GM23338 (cell line): ENCODE data around the gene ZIC5. TPM values are rescaled to one million over a fixed set of nuclear protein-coding genes. Genes with fewer than 3 reads are reported as not detected.

Experiments used
- EZH2 ChIP-seq: fragments of 200-600 bp; sonication (generic); IDR thresholded peaks from one replicate; pipeline ENCODE4 v1.8.0; 2017; ENCODE audit warnings: antibody characterized with exemption, mild to moderate bottlenecking, low read depth; ENCODE audit not compliant: unreplicated experiment
- EZH2phosphoT487 ChIP-seq: fragments of 200-600 bp; sonication (generic); IDR thresholded peaks from one replicate; pipeline ENCODE4 v1.8.1; 2018; ENCODE audit warnings: antibody characterized with exemption; ENCODE audit not compliant: unreplicated experiment
- NANOG ChIP-seq: IDR thresholded peaks from 2 replicates; pipeline ENCODE4 v1.6.1; 2016; ENCODE audit warnings: antibody characterized with exemption, borderline replicate concordance
- POLR2AphosphoS5 ChIP-seq: IDR thresholded peaks from 2 replicates; pipeline ENCODE4 v1.6.1; 2016; ENCODE audit warnings: antibody characterized with exemption, low read depth
- STAT1 ChIP-seq: IDR thresholded peaks from one replicate; pipeline ENCODE4 v1.6.1; 2016; ENCODE audit warnings: antibody characterized with exemption; ENCODE audit not compliant: unreplicated experiment
- polyA plus RNA-seq: library from polyadenylated mRNA; unstranded; fragments of >200 nt; fragmentation: Nextera tagmentation; extraction: Ambion mirVana; gene quantifications from 2 replicates; pipeline ENCODE4 v1.2.1, GENCODE V29; 2016
- total RNA-seq: library from RNA; depleted of rRNA; stranded (reverse); fragments of >200 nt; shearing (Covaris generic); gene quantifications from 2 replicates; pipeline ENCODE4 v1.2.3, GENCODE V29; 2014
- TF ChIP-seq, protein P1 (sequence below): fragments of 250-450 bp; sonication (Bioruptor Pico); IDR thresholded peaks from 2 replicates; pipeline ENCODE4 v1.5.0; 2020; ENCODE audit warnings: mild to moderate bottlenecking, moderate library complexity
- TF ChIP-seq, protein P2 (sequence below), 2 experiments: fragments of 200-600 bp in 1 of 2; sonication (generic) in 1 of 2; conservative IDR thresholded peaks; 2 replicates each; pipeline versions ENCODE4 v1.5.1 to v1.6.1; 2016 to 2017; ENCODE audit warnings: antibody characterized with exemption in 2 of 2, low read depth in 2 of 2, mild to moderate bottlenecking in 2 of 2, moderate library complexity in 1 of 2
- TF ChIP-seq, protein P3 (sequence below): IDR thresholded peaks from one replicate; pipeline ENCODE4 v1.6.1; 2018; ENCODE audit warnings: antibody characterized with exemption; ENCODE audit not compliant: unreplicated experiment

ZIC5 gene
- total and polyA plus RNA-seq, 2 experiments from 2014 or later: 14.1 to 28.0 TPM

DNA sequence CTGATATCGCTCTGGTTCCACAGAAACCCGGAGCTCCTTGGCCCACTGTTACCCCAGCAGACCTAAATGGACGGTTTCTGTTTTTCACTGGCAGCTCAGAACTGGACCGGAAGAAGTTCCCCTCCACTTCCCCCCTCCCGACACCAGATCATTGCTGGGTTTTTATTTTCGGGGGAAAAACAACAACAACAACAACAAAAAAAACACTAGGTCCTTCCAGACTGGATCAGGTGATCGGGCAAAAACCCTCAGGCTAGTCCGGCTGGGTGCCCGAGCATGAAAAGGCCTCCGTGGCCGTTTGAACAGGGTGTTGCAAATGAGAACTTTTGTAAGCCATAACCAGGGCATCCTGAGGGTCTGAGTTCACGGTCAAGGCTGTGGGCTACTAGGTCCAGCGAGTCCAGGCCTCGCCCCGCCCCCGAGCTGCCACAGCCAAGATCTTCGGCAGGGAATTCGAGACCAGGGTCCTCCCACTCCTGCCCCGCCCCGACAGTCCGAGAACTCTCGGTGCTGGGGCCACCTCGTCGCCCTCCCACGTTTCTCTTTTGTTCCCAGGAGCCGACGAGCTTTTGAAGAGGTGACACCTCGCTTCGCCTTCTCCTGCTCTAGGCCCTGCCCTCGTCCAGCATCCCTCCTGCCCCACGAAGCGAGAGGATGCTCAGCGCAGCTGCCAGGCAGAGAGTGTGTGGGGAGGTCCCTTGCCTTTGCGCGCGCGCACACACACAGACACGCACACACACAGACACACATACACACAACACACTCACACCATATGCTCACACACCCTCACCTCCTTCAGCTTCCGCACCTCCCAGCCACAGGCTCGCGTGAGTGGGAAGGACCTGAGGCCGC lies 18.8 kb upstream of the ZIC5 start (continued):
- TF ChIP-seq, protein P1, sequence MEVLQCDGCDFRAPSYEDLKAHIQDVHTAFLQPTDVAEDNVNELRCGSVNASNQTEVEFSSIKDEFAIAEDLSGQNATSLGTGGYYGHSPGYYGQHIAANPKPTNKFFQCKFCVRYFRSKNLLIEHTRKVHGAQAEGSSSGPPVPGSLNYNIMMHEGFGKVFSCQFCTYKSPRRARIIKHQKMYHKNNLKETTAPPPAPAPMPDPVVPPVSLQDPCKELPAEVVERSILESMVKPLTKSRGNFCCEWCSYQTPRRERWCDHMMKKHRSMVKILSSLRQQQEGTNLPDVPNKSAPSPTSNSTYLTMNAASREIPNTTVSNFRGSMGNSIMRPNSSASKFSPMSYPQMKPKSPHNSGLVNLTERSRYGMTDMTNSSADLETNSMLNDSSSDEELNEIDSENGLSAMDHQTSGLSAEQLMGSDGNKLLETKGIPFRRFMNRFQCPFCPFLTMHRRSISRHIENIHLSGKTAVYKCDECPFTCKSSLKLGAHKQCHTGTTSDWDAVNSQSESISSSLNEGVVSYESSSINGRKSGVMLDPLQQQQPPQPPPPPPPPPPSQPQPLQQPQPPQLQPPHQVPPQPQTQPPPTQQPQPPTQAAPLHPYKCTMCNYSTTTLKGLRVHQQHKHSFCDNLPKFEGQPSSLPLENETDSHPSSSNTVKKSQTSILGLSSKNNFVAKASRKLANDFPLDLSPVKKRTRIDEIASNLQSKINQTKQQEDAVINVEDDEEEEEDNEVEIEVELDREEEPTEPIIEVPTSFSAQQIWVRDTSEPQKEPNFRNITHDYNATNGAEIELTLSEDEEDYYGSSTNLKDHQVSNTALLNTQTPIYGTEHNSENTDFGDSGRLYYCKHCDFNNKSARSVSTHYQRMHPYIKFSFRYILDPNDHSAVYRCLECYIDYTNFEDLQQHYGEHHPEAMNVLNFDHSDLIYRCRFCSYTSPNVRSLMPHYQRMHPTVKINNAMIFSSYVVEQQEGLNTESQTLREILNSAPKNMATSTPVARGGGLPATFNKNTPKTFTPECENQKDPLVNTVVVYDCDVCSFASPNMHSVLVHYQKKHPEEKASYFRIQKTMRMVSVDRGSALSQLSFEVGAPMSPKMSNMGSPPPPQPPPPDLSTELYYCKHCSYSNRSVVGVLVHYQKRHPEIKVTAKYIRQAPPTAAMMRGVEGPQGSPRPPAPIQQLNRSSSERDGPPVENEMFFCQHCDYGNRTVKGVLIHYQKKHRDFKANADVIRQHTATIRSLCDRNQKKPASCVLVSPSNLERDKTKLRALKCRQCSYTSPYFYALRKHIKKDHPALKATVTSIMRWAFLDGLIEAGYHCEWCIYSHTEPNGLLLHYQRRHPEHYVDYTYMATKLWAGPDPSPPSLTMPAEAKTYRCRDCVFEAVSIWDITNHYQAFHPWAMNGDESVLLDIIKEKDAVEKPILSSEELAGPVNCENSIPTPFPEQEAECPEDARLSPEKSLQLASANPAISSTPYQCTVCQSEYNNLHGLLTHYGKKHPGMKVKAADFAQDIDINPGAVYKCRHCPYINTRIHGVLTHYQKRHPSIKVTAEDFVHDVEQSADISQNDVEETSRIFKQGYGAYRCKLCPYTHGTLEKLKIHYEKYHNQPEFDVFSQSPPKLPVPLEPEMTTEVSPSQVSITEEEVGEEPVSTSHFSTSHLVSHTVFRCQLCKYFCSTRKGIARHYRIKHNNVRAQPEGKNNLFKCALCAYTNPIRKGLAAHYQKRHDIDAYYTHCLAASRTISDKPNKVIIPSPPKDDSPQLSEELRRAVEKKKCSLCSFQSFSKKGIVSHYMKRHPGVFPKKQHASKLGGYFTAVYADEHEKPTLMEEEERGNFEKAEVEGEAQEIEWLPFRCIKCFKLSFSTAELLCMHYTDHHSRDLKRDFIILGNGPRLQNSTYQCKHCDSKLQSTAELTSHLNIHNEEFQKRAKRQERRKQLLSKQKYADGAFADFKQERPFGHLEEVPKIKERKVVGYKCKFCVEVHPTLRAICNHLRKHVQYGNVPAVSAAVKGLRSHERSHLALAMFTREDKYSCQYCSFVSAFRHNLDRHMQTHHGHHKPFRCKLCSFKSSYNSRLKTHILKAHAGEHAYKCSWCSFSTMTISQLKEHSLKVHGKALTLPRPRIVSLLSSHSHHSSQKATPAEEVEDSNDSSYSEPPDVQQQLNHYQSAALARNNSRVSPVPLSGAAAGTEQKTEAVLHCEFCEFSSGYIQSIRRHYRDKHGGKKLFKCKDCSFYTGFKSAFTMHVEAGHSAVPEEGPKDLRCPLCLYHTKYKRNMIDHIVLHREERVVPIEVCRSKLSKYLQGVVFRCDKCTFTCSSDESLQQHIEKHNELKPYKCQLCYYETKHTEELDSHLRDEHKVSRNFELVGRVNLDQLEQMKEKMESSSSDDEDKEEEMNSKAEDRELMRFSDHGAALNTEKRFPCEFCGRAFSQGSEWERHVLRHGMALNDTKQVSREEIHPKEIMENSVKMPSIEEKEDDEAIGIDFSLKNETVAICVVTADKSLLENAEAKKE: no peak
- TF ChIP-seq POLR2AphosphoS5 (no peak), EZH2phosphoT487 (no peak), NANOG (no peak), STAT1 (no peak), EZH2 (no peak)
- TF ChIP-seq, protein P2, sequence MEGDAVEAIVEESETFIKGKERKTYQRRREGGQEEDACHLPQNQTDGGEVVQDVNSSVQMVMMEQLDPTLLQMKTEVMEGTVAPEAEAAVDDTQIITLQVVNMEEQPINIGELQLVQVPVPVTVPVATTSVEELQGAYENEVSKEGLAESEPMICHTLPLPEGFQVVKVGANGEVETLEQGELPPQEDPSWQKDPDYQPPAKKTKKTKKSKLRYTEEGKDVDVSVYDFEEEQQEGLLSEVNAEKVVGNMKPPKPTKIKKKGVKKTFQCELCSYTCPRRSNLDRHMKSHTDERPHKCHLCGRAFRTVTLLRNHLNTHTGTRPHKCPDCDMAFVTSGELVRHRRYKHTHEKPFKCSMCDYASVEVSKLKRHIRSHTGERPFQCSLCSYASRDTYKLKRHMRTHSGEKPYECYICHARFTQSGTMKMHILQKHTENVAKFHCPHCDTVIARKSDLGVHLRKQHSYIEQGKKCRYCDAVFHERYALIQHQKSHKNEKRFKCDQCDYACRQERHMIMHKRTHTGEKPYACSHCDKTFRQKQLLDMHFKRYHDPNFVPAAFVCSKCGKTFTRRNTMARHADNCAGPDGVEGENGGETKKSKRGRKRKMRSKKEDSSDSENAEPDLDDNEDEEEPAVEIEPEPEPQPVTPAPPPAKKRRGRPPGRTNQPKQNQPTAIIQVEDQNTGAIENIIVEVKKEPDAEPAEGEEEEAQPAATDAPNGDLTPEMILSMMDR (conservative IDR thresholded peaks at IDR 0.05; ENCODE audit: low read depth in 2 of 2): no peak
- TF ChIP-seq, protein P3, sequence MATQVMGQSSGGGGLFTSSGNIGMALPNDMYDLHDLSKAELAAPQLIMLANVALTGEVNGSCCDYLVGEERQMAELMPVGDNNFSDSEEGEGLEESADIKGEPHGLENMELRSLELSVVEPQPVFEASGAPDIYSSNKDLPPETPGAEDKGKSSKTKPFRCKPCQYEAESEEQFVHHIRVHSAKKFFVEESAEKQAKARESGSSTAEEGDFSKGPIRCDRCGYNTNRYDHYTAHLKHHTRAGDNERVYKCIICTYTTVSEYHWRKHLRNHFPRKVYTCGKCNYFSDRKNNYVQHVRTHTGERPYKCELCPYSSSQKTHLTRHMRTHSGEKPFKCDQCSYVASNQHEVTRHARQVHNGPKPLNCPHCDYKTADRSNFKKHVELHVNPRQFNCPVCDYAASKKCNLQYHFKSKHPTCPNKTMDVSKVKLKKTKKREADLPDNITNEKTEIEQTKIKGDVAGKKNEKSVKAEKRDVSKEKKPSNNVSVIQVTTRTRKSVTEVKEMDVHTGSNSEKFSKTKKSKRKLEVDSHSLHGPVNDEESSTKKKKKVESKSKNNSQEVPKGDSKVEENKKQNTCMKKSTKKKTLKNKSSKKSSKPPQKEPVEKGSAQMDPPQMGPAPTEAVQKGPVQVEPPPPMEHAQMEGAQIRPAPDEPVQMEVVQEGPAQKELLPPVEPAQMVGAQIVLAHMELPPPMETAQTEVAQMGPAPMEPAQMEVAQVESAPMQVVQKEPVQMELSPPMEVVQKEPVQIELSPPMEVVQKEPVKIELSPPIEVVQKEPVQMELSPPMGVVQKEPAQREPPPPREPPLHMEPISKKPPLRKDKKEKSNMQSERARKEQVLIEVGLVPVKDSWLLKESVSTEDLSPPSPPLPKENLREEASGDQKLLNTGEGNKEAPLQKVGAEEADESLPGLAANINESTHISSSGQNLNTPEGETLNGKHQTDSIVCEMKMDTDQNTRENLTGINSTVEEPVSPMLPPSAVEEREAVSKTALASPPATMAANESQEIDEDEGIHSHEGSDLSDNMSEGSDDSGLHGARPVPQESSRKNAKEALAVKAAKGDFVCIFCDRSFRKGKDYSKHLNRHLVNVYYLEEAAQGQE: no peak
